WTC11 (cell line): ENCODE results near the gene ANAPC1. TPM values are rescaled to one million over a fixed set of nuclear protein-coding genes. Genes with fewer than 3 reads are reported as not detected.
A peak's percentile ranks its signal among the peaks of the same experiment; 100 is the strongest.
"Not testable (repeated sequence)": the region's sequence is repeated elsewhere in the genome, so short reads cannot be mapped to it uniquely, and the experiment has no call there.

Experiments used
- ATAC-seq: fragments of 200-7000 bp; cut with Tn5 transposase; 2 replicates; pipeline ENCODE4 v1.10.0; 2021; ENCODE audit warnings: mild to moderate bottlenecking, moderate library complexity
- CTCF ChIA-PET: fragments of 300-600 bp; sonication (Branson Sonifier 250); formaldehyde crosslinking; loops from one replicate; lab custom pipeline; 2021; ENCODE audit warnings: antibody characterized with exemption; lab: Charles Lee
- POLR2A ChIA-PET: fragments of 350-600 bp; sonication (Branson Sonifier 250); formaldehyde crosslinking; loops from one replicate; lab custom pipeline; 2021; ENCODE audit warnings: antibody characterized with exemption; lab: Charles Lee
- DNase-seq: peaks from one replicate; pipeline ENCODE4 v3.0.0; 2021; ENCODE audit warnings: low spot score
- H3K27ac Mint-ChIP-seq: 2 replicates; pipeline ENCODE4 v1.8.0; 2021; ENCODE audit warnings: mixed read lengths
- H3K27me3 Mint-ChIP-seq: 2 replicates; pipeline ENCODE4 v1.8.0; 2021; ENCODE audit warnings: low read depth, mild to moderate bottlenecking, moderate library complexity, mixed read lengths
- H3K36me3 Mint-ChIP-seq: 2 replicates; pipeline ENCODE4 v1.8.0; 2021; ENCODE audit warnings: mixed read lengths
- H3K4me1 Mint-ChIP-seq: 2 replicates; pipeline ENCODE4 v1.8.0; 2022; ENCODE audit warnings: mixed read lengths
- H3K4me3 Mint-ChIP-seq: 2 replicates; pipeline ENCODE4 v1.8.0; 2021; ENCODE audit warnings: mild to moderate bottlenecking, moderate library complexity, mixed read lengths
- H3K9me3 Mint-ChIP-seq: 2 replicates; pipeline ENCODE4 v1.8.0; 2021; ENCODE audit warnings: mixed read lengths
- total RNA-seq: library from RNA; stranded (reverse); gene quantifications from 3 replicates; pipeline ENCODE4 v1.2.3, GENCODE V29; 2021

The ANAPC1 gene
- total RNA-seq, 1 experiment from 2014 or later: 122 TPM

DNA sequence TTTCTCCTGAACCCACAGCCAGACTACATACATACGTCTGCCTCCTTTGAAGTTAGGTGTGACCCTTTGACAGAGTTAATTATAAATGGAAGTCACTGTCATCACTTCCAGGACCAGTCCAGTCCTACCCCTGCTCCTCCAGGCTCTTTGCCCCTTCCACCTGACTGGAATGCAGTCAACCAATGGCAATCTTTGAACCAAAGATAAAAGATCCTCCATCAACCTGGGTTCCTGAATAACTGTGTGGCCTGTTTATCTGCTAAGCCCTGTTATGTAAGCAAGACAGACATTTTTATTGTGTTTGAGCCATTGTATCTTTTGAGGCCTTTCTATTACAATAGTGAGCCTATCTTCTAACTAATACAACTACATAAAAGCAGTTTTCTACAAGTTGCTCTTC, 45.0 kb downstream of the ANAPC1 start:
- H3K36me3 Mint-ChIP-seq: peaks cover 38% of the 10 kb centered on the region
- POLR2A ChIA-PET: not testable (repeated sequence)

DNA sequence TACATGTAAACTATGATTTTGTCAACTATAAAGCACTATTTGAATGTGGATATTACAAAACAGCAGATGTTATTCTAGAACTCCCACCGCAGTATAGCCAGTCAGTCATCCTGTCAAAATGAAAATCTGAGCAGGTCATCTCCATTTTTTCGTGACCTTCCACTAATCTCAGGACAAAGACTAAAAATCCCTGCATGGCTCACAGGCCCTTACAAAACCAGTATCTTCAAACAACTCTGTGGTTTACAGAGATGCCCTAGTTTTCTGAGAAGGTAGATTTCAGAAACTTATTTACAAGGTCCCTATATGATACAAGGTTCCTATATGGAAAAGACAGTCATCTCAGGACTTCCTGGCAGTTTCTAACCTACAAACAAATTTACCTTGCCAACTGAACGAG, 49.8 kb downstream of the ANAPC1 start:
- H3K4me3 Mint-ChIP-seq, CTCF ChIA-PET, H3K9me3 Mint-ChIP-seq, ATAC-seq, H3K4me1 Mint-ChIP-seq, DNase-seq, H3K27me3 Mint-ChIP-seq, H3K27ac Mint-ChIP-seq, POLR2A ChIA-PET: not testable (repeated sequence)
- H3K36me3 Mint-ChIP-seq: peaks cover 46% of the 10 kb centered on the region

More for the DNA sequence above, 45.0 kb downstream of the ANAPC1 start:
- DNase-seq, H3K27me3 Mint-ChIP-seq, H3K27ac Mint-ChIP-seq, H3K9me3 Mint-ChIP-seq, CTCF ChIA-PET, H3K4me1 Mint-ChIP-seq, H3K4me3 Mint-ChIP-seq, ATAC-seq: not testable (repeated sequence)

DNA sequence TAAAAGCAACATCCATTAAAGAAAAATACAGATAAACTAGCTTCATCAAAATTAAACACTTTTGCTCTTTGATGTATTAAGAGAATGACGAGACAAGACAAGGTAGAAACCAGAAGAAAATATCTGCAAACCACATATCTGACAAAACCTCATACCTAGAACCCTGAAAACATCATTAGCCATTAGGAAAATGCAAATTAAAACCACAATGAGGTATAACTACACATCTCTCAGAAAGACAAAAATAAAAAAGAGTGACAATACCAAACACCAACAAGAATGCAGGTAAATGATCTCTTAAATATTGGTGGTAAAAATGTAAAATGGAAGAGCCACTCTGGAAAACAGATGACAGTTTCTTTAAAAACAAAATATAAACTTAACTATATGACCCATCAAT, 53.5 kb downstream of the ANAPC1 start:
- POLR2A ChIA-PET, H3K9me3 Mint-ChIP-seq, DNase-seq, H3K4me3 Mint-ChIP-seq, H3K27ac Mint-ChIP-seq, CTCF ChIA-PET, H3K27me3 Mint-ChIP-seq, ATAC-seq, H3K4me1 Mint-ChIP-seq: not testable (repeated sequence)
- peaks cover 58% of the 10 kb centered on the region for H3K36me3 Mint-ChIP-seq

DNA sequence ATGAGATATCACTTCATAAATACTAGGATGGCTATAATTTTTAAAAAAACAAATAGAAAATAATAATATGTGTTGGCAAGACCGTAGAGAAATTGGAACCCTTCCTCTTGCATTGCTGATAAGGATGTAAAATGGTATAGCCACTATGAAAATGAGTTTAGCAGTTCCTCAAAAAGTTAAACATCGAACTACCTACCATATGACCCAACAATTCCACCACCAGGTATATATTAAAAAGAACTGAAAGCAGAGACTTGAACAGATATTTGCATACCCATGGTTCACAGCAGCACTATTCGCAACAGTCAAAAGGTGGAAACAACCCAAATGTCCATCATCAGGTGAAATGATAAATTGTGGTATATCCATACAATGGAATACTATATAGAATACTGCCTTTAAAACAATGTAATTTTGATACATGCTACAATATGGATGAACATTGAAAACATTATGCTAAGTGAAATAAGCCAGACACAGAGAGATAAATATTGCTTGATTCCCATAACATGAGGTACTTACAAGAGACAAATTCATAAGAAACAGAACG, 55.7 kb downstream of the ANAPC1 start:
- peaks cover 58% of the 10 kb centered on the region for H3K36me3 Mint-ChIP-seq
- H3K9me3 Mint-ChIP-seq, ATAC-seq, H3K4me3 Mint-ChIP-seq, CTCF ChIA-PET, H3K4me1 Mint-ChIP-seq, POLR2A ChIA-PET, DNase-seq, H3K27ac Mint-ChIP-seq, H3K27me3 Mint-ChIP-seq: not testable (repeated sequence)

- CTCF ChIA-PET: interaction anchor here (0.6 kb wide), 2 partner anchors 236 to 1174 kb away, joined by 3 to 4 read pairs; no protein-coding TSS in a partner anchor
- peak; percentile 83 for ATAC-seq
- POLR2A ChIA-PET: not testable (repeated sequence)
Observed at GRCh38 chr2:111812970-111813622, 70.9 kb downstream of the ANAPC1 start.

GRCh38 chr2:111790633-111791032, 93.4 kb downstream of the ANAPC1 start:
- H3K4me3 Mint-ChIP-seq, H3K27me3 Mint-ChIP-seq, H3K9me3 Mint-ChIP-seq, H3K36me3 Mint-ChIP-seq, CTCF ChIA-PET, ATAC-seq, POLR2A ChIA-PET, H3K4me1 Mint-ChIP-seq, H3K27ac Mint-ChIP-seq, DNase-seq: not testable (repeated sequence)

More at GRCh38 chr2:111812970-111813622, 70.9 kb downstream of the ANAPC1 start:
- H3K9me3 Mint-ChIP-seq, H3K4me3 Mint-ChIP-seq, H3K27me3 Mint-ChIP-seq, H3K27ac Mint-ChIP-seq, DNase-seq, H3K36me3 Mint-ChIP-seq, H3K4me1 Mint-ChIP-seq: not testable (repeated sequence)

GRCh38 chr2:111784081-111784480, 99.9 kb downstream of the ANAPC1 start:
- H3K27me3 Mint-ChIP-seq, H3K4me1 Mint-ChIP-seq, H3K9me3 Mint-ChIP-seq, POLR2A ChIA-PET, H3K27ac Mint-ChIP-seq, H3K36me3 Mint-ChIP-seq, ATAC-seq, H3K4me3 Mint-ChIP-seq, CTCF ChIA-PET, DNase-seq: not testable (repeated sequence)

DNA sequence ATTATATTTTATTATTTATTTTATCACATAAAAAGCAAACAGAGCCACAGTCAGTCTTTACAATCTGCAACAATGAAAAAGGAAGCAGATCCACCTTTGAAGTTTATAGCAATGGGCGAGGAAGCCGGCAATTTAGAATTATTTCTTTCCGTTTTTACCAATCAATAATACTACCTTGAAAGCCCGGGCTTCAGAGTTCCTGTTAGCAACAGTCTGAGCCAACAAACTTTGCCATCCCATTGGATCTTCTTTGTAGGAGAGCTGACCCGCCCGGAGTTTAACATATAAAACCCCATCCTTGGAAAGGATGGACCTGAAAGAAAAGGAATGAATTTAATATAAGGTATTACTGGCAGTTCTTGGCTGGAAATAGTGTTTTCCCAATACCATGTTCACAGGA, 101.8 kb downstream of the ANAPC1 start:
- H3K4me3 Mint-ChIP-seq, H3K27ac Mint-ChIP-seq, DNase-seq, CTCF ChIA-PET, ATAC-seq, H3K27me3 Mint-ChIP-seq, POLR2A ChIA-PET, H3K9me3 Mint-ChIP-seq, H3K4me1 Mint-ChIP-seq: not testable (repeated sequence)
- H3K36me3 Mint-ChIP-seq: peaks cover 11% of the 10 kb centered on the region

DNA sequence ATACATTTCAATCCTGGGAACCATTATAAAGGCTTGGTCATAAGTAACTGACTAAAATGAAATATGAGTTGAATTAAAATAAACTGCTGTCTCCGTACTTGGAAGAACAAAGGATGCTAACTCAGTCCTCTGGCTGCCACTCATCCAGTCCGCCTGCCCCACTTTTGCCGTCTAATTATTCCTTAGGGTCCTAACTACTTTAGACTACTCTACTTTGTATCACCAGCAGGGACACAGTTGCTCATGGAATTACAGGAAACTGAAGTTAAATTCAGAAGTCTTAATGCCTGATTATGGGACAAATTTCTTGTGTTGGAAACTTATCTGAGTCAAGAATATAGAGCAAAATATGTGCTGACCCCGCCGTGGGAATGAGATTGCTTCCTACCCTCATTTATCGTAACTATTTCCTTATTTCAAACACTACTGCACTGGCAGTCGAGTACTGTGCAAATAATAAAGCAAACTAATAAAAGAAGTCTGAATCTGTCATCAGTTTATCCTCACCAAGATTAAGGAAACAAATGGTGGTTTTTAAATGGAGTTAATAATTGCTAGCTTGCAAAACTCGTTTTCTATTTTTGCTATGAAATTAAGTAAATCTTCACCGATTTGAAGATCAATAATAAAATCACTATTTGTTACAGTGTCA, 102.4 kb downstream of the ANAPC1 start:
- H3K9me3 Mint-ChIP-seq, H3K27me3 Mint-ChIP-seq, DNase-seq, ATAC-seq, H3K4me3 Mint-ChIP-seq, H3K4me1 Mint-ChIP-seq, POLR2A ChIA-PET, H3K27ac Mint-ChIP-seq, CTCF ChIA-PET: not testable (repeated sequence)
- H3K36me3 Mint-ChIP-seq: peaks cover 13% of the 10 kb centered on the region

DNA sequence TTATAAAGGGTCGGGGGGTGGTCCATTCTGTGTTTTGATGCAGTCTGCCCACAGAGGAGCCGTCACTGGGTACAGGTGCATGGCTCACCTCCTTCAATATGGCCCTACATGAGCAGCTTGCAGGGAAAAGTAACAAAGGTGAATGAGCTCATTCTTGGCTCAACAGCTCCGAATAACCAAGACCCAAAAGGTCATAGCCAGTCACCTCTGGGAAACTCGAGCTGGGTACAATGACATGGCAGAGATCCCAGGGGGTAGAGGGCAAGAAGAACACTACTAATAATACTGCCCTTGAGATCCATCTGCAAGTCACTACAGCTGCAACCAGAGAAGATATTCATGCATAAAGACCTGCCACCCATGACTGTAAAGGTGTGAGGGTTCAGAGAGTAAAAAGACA, 106.8 kb downstream of the ANAPC1 start:
- ATAC-seq, DNase-seq, H3K9me3 Mint-ChIP-seq, H3K27me3 Mint-ChIP-seq, H3K4me3 Mint-ChIP-seq, H3K27ac Mint-ChIP-seq, H3K4me1 Mint-ChIP-seq, POLR2A ChIA-PET, CTCF ChIA-PET: not testable (repeated sequence)
- H3K36me3 Mint-ChIP-seq: peaks cover 16% of the 10 kb centered on the region

GRCh38 chr2:111776296-111776695, 107.7 kb downstream of the ANAPC1 start:
- DNase-seq, H3K27ac Mint-ChIP-seq, H3K4me3 Mint-ChIP-seq, ATAC-seq, CTCF ChIA-PET, POLR2A ChIA-PET, H3K9me3 Mint-ChIP-seq, H3K4me1 Mint-ChIP-seq, H3K27me3 Mint-ChIP-seq: not testable (repeated sequence)
- H3K36me3 Mint-ChIP-seq: peaks cover 16% of the 10 kb centered on the region
